Esophagus muscularis mucosa (tissue), 3 donors: ENCODE measurements around the gene ABCC1.

Experiments used
- CTCF ChIP-seq, 3 experiments: fragments of 200-600 bp in 2 of 3; fragments of 450-650 bp in 1 of 3; sonication (generic) in 2 of 3; IDR thresholded peaks; one replicate each; pipeline ENCODE4 v1.5.1; 2017 to 2019; ENCODE audit warnings: antibody characterized with exemption in 3 of 3, mild to moderate bottlenecking in 2 of 3, moderate library complexity in 1 of 3
- EP300 ChIP-seq: sonication (generic); formaldehyde crosslinking; IDR thresholded peaks from one replicate; pipeline ENCODE4 v1.6.1; 2017; ENCODE audit warnings: antibody characterized with exemption

- TF ChIP-seq CTCF (IDR thresholded peaks at IDR 0.05) (no peak), EP300 (no peak)
These were observed 171.8 kb downstream of the ABCC1 start for GRCh38 chr16:16121185-16121727.
